Ectodermal cell (in vitro differentiated cells): ENCODE measurements around the gene PALM.

Experiments
- H3K27ac ChIP-seq: 2 replicates; pipeline ENCODE4 v1.7.0; 2013; ENCODE audit warnings: mild to moderate bottlenecking, low read depth, low read length; ENCODE audit not compliant: insufficient read depth, poor library complexity, severe bottlenecking
- H3K27me3 ChIP-seq: 2 replicates; pipeline ENCODE4 v1.7.0; 2013; ENCODE audit warnings: mild to moderate bottlenecking, low read length; ENCODE audit not compliant: insufficient read depth, control insufficient read depth, poor library complexity, severe bottlenecking
- H3K36me3 ChIP-seq: one replicate; pipeline ENCODE4 v1.7.0; 2013; ENCODE audit warnings: low read length; ENCODE audit not compliant: control insufficient read depth, insufficient read depth
- H3K4me1 ChIP-seq: one replicate; pipeline ENCODE4 v1.7.0; 2013; ENCODE audit warnings: low read length; ENCODE audit not compliant: control insufficient read depth, insufficient read depth
- H3K4me3 ChIP-seq: 2 replicates; pipeline ENCODE4 v1.7.0; 2013; ENCODE audit warnings: low read depth, low read length, control low read depth; ENCODE audit not compliant: insufficient read depth
- H3K9me3 ChIP-seq: 2 replicates; pipeline ENCODE4 v1.7.0; 2013; ENCODE audit warnings: mild to moderate bottlenecking, low read length, moderate library complexity; ENCODE audit not compliant: control insufficient read depth
- WGBS, 2 experiments: methylation state at CpG; one replicate each; pipeline ENCODE4 v1.1.7; 2013; ENCODE audit warnings: missing lambda C conversion rate in 2 of 2; 5-methylcytosine and 5-hydroxymethylcytosine counted together

The PALM gene

DNA sequence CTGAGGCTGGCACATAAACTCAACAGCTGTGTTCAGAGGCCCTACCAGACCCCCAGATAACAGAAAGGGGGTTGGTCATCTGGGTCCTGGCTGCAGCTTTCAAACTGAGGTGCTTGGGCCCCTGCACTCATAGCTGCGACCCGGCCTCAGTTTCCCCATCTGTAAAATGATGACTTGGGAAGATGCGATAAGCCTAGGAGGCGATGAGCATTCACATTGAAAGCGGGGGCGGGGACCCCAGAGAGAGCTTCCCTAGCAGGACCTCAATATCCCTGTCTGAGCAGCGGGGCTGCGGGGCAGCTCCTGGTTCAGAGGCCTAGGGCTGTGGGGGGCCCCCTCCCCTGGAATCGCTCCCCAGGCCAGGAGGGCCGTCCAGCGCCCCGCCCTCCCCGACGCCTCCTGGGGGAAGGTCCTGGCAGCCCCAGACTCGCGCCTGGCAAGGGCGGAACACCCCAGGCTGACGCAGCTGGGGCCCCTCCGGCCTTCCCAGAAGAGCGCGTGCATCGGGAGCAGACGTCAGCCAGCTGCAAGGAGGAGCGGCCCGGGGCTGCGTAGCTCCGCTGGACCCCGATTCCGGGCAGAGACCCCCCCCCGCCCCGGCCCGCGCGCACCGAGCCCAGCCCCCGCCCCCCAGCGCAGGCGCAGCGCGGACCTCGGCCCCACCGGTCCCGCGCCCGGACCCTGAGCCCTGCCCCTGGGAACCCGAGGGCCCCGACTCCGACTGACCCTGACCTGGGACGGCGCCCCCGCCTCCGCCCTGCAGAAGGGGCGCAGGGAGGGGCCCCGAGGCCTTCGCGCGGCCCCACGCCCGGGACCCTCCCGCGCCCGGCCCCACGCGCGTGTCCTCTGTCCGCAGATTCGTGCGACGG is 29.1 kb upstream of the PALM start:
- H3K27ac ChIP-seq = peak overlapping the region; percentile 87
- 5 to 6% methylated on average over 69 of the region's 69 CpGs for WGBS, 2 experiments
- H3K27me3 ChIP-seq = peaks cover 32% of the 10 kb centered on the region
- no peaks in the 10 kb centered on the region for H3K36me3 ChIP-seq
- peak overlapping the region; percentile 79 for H3K4me3 ChIP-seq
- H3K4me1 ChIP-seq = peaks cover 3% of the 10 kb centered on the region
- no peaks in the 10 kb centered on the region for H3K9me3 ChIP-seq

DNA sequence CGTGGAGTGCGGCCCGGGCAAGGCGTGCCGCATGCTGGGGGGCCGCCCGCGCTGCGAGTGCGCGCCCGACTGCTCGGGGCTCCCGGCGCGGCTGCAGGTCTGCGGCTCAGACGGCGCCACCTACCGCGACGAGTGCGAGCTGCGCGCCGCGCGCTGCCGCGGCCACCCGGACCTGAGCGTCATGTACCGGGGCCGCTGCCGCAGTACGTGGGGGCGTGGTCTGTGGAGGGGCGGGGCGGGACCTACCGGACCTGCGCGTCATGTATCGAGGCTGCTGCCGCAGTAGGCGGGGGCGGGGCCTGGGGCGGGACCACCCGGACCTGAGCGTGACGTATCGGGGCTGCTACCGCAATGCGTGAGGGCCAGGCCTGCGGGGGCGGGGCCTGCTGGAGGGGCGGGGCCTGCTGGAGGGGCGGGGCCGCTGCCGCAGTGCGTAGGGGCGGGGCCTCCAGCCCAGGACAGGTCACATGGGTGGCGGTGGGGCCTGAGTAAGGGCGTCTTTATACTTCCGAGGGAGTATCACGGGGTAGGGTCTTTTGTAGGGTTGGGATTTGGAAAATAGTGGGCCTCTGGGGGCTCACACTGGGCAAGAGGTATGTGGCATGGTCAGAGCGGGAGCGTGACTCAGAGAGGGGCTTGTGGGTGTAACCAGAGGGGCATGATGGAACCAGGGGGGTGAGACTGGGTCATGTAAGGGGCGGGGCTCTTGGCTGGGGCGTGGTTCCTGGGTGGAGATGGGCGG is 28.3 kb upstream of the PALM start:
- Histone ChIP-seq H3K4me3 (peak overlapping the region; percentile 79), H3K36me3 (no peaks in the 10 kb centered on the region), H3K27me3 (peaks cover 24% of the 10 kb centered on the region), H3K4me1 (peaks cover 3% of the 10 kb centered on the region), H3K27ac (peak overlapping the region; percentile 87), H3K9me3 (no peaks in the 10 kb centered on the region)
- 0 to 1% methylated on average over 70 of the region's 70 CpGs for WGBS, 2 experiments

DNA sequence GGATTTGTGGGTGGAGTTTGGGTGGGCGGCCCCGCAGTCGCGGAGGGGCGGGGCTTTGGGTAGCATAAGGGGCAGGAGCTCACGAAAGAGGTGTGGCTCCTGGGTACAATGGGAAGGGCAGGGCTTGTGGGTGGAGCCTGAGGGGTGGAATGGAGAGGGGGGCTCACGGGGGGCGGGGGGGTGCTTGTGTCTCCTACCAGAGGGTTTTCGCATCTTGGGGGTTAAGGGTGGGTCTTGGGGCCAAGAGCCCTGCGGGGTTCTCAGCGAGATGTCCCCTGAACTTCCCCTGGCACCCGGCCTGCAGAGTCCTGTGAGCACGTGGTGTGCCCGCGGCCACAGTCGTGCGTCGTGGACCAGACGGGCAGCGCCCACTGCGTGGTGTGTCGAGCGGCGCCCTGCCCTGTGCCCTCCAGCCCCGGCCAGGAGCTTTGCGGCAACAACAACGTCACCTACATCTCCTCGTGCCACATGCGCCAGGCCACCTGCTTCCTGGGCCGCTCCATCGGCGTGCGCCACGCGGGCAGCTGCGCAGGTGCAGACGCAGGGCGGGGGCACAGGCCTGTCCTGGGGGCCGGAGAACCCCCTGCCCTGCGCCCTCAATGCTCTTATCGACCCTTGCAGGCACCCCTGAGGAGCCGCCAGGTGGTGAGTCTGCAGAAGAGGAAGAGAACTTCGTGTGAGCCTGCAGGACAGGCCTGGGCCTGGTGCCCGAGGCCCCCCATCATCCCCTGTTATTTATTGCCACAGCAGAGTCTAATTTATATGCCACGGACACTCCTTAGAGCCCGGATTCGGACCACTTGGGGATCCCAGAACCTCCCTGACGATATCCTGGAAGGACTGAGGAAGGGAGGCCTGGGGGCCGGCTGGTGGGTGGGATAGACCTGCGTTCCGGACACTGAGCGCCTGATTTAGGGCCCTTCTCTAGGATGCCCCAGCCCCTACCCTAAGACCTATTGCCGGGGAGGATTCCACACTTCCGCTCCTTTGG is 27.4 kb upstream of the PALM start:
- 82% methylated on average over 54 of the region's 54 CpGs for WGBS, 2 experiments
- peak overlapping the region; percentile 48 for H3K4me3 ChIP-seq

DNA sequence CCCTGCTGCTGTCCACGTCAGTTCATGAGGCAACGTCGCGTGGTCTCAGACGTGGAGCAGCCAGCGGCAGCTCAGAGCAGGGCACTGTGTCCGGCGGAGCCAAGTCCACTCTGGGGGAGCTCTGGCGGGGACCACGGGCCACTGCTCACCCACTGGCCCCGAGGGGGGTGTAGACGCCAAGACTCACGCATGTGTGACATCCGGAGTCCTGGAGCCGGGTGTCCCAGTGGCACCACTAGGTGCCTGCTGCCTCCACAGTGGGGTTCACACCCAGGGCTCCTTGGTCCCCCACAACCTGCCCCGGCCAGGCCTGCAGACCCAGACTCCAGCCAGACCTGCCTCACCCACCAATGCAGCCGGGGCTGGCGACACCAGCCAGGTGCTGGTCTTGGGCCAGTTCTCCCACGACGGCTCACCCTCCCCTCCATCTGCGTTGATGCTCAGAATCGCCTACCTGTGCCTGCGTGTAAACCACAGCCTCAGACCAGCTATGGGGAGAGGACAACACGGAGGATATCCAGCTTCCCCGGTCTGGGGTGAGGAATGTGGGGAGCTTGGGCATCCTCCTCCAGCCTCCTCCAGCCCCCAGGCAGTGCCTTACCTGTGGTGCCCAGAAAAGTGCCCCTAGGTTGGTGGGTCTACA is 25.9 kb upstream of the PALM start:
- Histone ChIP-seq H3K9me3 (no peaks in the 10 kb centered on the region), H3K4me3 (no peak overlapping the region), H3K36me3 (no peaks in the 10 kb centered on the region), H3K27me3 (peaks cover 2% of the 10 kb centered on the region), H3K4me1 (peaks cover 3% of the 10 kb centered on the region), H3K27ac (no peak overlapping the region)
- WGBS, 2 experiments = 91 to 94% methylated on average over 25 of the region's 25 CpGs

More for the DNA sequence above, 27.4 kb upstream of the PALM start:
- H3K4me1 ChIP-seq = peaks cover 3% of the 10 kb centered on the region
- H3K27me3 ChIP-seq = peaks cover 16% of the 10 kb centered on the region
- H3K36me3 ChIP-seq = no peaks in the 10 kb centered on the region
- H3K27ac ChIP-seq = no peak overlapping the region
- no peaks in the 10 kb centered on the region for H3K9me3 ChIP-seq

DNA sequence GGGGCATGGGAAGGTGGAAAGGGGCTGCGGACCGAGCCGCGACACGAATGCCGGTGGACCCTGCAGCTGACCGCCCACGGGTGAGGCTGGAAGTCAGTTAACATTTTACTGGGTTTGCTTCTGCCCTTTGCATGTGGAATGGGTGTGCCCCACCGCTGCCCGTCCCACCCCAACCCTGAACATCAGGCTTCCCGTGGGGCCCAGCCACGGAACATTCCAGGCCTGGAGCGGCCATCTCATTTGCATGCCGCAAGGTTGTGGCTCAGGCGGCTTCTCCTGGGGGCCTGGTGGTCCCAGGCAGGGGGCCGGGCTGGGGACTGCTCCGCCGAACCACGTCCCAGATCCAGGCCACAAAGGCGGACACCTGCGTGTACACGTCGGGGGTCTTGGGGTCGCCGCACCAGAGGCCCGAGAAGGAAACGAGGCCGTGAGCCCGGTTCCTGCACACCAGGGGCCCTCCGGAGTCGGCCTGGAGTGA is 23.2 kb upstream of the PALM start:
- H3K9me3 ChIP-seq = no peaks in the 10 kb centered on the region
- H3K27ac ChIP-seq = no peak overlapping the region
- no peak overlapping the region for H3K4me3 ChIP-seq
- no peaks in the 10 kb centered on the region for H3K4me1 ChIP-seq
- WGBS, 2 experiments = 89% methylated on average over 31 of the region's 31 CpGs
- H3K36me3 ChIP-seq = no peaks in the 10 kb centered on the region
- no peaks in the 10 kb centered on the region for H3K27me3 ChIP-seq

DNA sequence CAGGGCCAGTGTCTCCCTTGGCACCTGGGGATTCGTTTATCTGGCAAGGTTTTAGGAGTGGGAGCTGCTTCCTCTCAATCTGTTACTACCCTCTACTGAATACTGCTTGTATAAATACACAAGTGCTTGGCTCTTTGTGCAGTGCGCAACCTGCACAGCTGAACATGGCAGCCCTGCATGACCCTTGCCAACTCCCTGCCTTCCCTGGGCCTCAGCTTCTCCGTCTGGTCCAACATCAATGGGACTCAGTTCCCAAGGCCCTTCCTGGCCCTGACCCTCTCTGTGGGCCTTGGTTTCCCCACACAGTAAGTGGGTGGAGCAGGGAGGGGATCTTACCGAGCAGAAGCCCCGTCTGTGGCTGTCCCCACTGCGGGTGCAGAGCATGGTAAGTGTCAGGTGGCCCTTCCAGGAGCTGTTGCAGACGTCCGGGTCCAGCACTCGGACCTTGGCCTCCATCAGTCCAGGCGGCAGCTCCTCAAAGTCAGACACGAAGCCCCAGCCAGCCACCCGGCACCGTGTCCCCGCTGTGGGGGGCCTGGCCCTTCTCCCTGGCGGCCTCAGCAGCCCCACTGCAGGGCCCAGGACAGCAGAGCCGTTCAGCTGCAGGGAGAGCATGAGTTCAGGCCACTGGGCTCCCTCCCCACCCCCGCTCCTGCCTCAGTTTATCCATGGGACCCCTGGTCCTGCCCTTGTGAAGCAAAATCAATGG is 22.0 kb upstream of the PALM start:
- H3K27ac ChIP-seq = no peak overlapping the region
- no peaks in the 10 kb centered on the region for H3K4me1 ChIP-seq
- no peak overlapping the region for H3K4me3 ChIP-seq
- H3K27me3 ChIP-seq = no peaks in the 10 kb centered on the region
- no peaks in the 10 kb centered on the region for H3K9me3 ChIP-seq
- 86 to 87% methylated on average over 17 of the region's 17 CpGs for WGBS, 2 experiments
- no peaks in the 10 kb centered on the region for H3K36me3 ChIP-seq

DNA sequence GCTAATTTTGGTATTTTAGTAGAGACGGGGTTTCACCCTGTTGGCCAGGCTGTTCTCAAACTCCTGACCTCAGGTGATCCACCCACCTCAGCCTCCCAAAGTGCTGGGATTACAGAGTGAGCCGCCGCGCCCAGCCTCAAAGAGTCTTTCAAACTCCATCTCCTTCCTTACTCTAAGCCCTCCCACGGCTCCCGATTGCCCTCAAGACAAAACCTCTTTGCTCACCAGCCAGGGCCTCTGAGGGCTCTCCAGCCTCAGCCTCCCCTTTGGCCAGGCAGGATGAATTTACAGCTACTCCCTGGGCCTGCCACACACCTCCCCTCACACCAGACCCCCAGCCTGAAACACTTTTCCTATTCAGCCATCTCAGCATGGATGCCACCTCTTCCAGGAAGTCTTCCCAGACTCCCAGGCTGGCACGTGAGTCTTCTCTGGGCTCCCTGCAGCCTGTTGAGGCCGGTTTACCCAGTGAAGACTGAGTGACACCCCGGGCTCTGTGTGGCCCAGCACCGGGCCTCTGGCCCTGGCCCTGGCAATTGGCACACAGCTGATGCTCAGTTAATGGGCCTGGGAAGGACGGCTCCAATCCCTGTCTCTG is 21.1 kb upstream of the PALM start:
- H3K27me3 ChIP-seq = no peaks in the 10 kb centered on the region
- 85 to 86% methylated on average over 11 of the region's 11 CpGs for WGBS, 2 experiments
- H3K36me3 ChIP-seq = no peaks in the 10 kb centered on the region
- no peak overlapping the region for H3K4me3 ChIP-seq
- H3K9me3 ChIP-seq = no peaks in the 10 kb centered on the region
- no peaks in the 10 kb centered on the region for H3K4me1 ChIP-seq
- H3K27ac ChIP-seq = no peak overlapping the region

DNA sequence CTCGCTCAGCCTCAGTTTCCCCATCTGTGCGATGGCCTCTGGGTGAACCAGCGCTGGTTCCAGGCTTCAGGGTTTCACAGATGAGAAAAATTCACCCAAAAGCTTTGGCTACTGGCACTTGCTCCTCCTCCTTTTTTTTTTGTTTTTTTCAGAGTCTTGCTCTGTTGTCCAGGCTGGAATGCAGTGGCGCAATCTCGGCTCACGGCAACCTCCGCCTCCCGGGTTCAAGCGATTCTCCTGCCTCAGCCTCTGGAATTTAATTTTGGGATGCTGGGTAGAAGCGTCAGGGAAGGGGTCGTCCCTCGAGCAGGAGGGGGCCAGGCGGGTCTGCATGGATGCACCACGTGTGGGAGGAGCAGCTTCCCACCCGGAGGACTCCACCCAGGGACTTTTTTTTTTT is 20.5 kb upstream of the PALM start:
- Histone ChIP-seq H3K36me3 (no peaks in the 10 kb centered on the region), H3K27ac (no peak overlapping the region), H3K4me3 (no peak overlapping the region), H3K4me1 (no peaks in the 10 kb centered on the region), H3K27me3 (no peaks in the 10 kb centered on the region), H3K9me3 (no peaks in the 10 kb centered on the region)
- WGBS, 2 experiments = 89 to 92% methylated on average over 15 of the region's 15 CpGs

DNA sequence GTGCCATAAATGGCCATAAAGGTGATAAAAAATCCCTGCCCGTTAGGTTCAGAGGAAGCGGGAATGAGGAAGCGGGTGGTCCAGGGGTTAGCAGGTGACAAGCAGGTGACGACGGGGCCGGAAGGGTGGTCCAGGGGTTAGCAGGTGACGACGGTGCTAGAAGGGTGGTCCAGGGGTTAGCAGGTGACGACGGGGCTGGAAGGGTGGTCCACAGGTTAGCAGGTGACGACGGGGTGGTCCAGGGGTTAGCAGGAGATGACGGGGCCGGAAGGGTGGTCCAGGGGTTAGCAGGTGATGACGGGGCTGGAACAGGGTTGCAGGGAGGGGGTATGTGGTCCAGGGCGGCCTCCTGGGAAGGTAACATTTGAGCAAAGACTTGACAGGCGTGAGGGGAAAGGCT is 19.7 kb upstream of the PALM start:
- no peaks in the 10 kb centered on the region for H3K9me3 ChIP-seq
- no peak overlapping the region for H3K27ac ChIP-seq
- WGBS, 2 experiments = 95% methylated on average over 17 of the region's 17 CpGs
- no peaks in the 10 kb centered on the region for H3K36me3 ChIP-seq
- no peaks in the 10 kb centered on the region for H3K27me3 ChIP-seq
- H3K4me3 ChIP-seq = no peak overlapping the region
- no peaks in the 10 kb centered on the region for H3K4me1 ChIP-seq
